Erythroblast (primary cell): ENCODE data around the gene ZNF594.
"Not testable (repeated sequence)": the region's sequence is repeated elsewhere in the genome, so short reads cannot be mapped to it uniquely, and the experiment has no call there.

Experiments
- GATA1 ChIP-seq: IDR thresholded peaks from 2 replicates; pipeline ENCODE4 v1.6.1; 2011; ENCODE audit warnings: low read depth, mild to moderate bottlenecking, control low read depth, low read length, moderate library complexity
- POLR2A ChIP-seq: IDR thresholded peaks from 2 replicates; pipeline ENCODE4 v1.6.1; 2011; ENCODE audit warnings: mild to moderate bottlenecking, low read length

GRCh38 chr17:5130687-5131086, 61.0 kb downstream of the ZNF594 start:
- not testable (repeated sequence) for TF ChIP-seq POLR2A, GATA1
